Ovary (tissue), 3 donors: ENCODE measurements around the gene SH3BGRL3.

Experiments
- CTCF ChIP-seq, 3 donors: fragments of 450-650 bp in 2 of 3; fragments of 200-600 bp in 1 of 3; IDR thresholded peaks; one replicate each; pipeline versions ENCODE4 v1.5.1 to v1.8.0; 2016 to 2022; ENCODE audit warnings: antibody characterized with exemption in 3 of 3, mild to moderate bottlenecking in 1 of 3
- POLR2A ChIP-seq: fragments of 450-650 bp; IDR thresholded peaks from one replicate; pipeline ENCODE4 v1.6.1; 2017; ENCODE audit warnings: antibody characterized with exemption, mild to moderate bottlenecking, moderate library complexity
- donor health status: DM: no; HTN: no; CAD: no.

GRCh38 chr1:26302733-26303405 lies 23.0 kb downstream of the SH3BGRL3 start:
- TF ChIP-seq CTCF (IDR thresholded peaks at IDR 0.05) (no peak), POLR2A (no peak)
